Measurements from ENCODE around the gene SPAG17.

Gene SPAG17

DNA sequence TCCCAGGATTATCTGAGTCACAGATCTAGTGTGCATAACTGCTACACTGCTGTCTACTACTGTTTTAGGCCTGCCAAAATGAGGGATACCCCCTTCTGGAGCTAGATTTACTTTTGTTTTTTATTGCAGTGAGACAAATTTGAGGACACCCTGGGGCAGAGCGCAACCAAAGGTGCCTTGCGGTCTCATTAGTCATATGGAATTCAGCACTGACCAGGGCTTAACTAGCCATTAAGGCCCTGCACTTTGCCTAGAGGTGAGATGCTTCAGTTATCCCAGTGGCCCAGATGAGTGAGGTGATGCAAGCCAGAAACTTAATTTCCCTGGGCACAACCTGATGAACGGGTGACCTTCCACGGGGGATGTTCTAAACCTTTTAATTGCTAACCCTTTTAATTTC is 998 bp upstream of the SPAG17 start:
- CTCF ChIA-PET: interaction anchor here (0.7 to 1.0 kb wide), 2 partner anchors 14 to 50 kb away, joined by 3 read pairs; no protein-coding TSS in a partner anchor
- no peak for TF ChIP-seq BCL11A (tag by site-specific recombination; IDR thresholded peaks at IDR 0.05; ENCODE audit: low read depth)
- no peak for TF ChIP-seq ZNF670 (tag by site-specific recombination; IDR thresholded peaks at IDR 0.05; ENCODE audit: low read depth)
- TF ChIP-seq ZNF658 (tag by site-specific recombination; IDR thresholded peaks at IDR 0.05): no peak
- no peak for TF ChIP-seq KLF8 (tag by site-specific recombination; IDR thresholded peaks at IDR 0.05)
- TF ChIP-seq ZNF266 (tag by site-specific recombination; IDR thresholded peaks at IDR 0.05; ENCODE audit: low read depth): no peak
- no peak for TF ChIP-seq ZNF416 (tag by site-specific recombination; IDR thresholded peaks at IDR 0.05)
- TF ChIP-seq, protein P1, sequence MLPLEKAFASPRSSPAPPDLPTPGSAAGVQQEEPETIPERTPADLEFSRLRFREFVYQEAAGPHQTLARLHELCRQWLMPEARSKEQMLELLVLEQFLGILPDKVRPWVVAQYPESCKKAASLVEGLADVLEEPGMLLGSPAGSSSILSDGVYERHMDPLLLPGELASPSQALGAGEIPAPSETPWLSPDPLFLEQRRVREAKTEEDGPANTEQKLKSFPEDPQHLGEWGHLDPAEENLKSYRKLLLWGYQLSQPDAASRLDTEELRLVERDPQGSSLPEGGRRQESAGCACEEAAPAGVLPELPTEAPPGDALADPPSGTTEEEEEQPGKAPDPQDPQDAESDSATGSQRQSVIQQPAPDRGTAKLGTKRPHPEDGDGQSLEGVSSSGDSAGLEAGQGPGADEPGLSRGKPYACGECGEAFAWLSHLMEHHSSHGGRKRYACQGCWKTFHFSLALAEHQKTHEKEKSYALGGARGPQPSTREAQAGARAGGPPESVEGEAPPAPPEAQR (tag by site-specific recombination; IDR thresholded peaks at IDR 0.05): no peak
- no peak for TF ChIP-seq YY2 (tag by site-specific recombination; IDR thresholded peaks at IDR 0.05)
- no peak for TF ChIP-seq ZSCAN16 (tag by site-specific recombination; IDR thresholded peaks at IDR 0.05)
- no peak for TF ChIP-seq ZNF747 (tag by site-specific recombination; IDR thresholded peaks at IDR 0.05)
- POLR2A ChIA-PET: no interaction called here
- no peaks in the 10 kb centered on the region for H3K36me3 ChIP-seq (ENCODE audit: control insufficient read depth in 2 of 2, insufficient read depth in 1 of 2, low read length in 2 of 2)
- H3K4me1 ChIP-seq (ENCODE audit: control insufficient read depth, insufficient read depth, low read length): no peaks in the 10 kb centered on the region
- H3K27ac ChIP-seq (ENCODE audit: extremely low read depth, low read depth, low read length): no peak overlapping the region
- no peaks in the 10 kb centered on the region for H3K9me3 ChIP-seq (ENCODE audit: control insufficient read depth, insufficient read depth, low read depth, low read length)
- H3K4me3 ChIP-seq (ENCODE audit: low read depth, low read length): no peak overlapping the region

DNA sequence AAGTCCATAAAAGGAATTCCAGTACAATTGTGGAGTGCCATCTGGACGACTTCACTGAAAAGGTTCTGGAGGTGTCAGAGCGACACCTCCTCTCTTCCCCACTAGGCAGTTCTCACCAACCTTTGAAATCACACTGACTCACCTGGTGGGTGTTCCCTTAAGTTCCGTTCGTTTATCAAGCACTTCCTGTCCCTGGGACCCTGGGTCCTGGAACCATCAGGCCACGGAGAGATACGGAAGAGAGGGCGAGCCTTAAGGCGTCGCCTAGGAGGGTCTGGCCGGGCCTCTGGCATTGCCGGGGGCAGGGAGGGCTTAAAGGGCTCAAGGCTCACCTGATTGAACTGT is 317 bp downstream of the SPAG17 start:
- Histone ChIP-seq H3K4me1 (ENCODE audit: control insufficient read depth, insufficient read depth, low read length) (no peaks in the 10 kb centered on the region), H3K9me3 (ENCODE audit: control insufficient read depth, insufficient read depth, low read depth, low read length) (no peaks in the 10 kb centered on the region), H3K4me3 (ENCODE audit: low read depth, low read length) (peak overlapping the region; percentile 54), H3K36me3 (ENCODE audit: control insufficient read depth in 2 of 2, insufficient read depth in 1 of 2, low read length in 2 of 2) (no peaks in the 10 kb centered on the region), H3K27ac (ENCODE audit: extremely low read depth, low read depth, low read length) (no peak overlapping the region)
- ChIA-PET CTCF (interaction anchor here (0.5 kb wide), 1 partner anchor 10 kb away, joined by 3 read pairs; no protein-coding TSS in a partner anchor), POLR2A (no interaction called here)
- TF ChIP-seq, protein P2, sequence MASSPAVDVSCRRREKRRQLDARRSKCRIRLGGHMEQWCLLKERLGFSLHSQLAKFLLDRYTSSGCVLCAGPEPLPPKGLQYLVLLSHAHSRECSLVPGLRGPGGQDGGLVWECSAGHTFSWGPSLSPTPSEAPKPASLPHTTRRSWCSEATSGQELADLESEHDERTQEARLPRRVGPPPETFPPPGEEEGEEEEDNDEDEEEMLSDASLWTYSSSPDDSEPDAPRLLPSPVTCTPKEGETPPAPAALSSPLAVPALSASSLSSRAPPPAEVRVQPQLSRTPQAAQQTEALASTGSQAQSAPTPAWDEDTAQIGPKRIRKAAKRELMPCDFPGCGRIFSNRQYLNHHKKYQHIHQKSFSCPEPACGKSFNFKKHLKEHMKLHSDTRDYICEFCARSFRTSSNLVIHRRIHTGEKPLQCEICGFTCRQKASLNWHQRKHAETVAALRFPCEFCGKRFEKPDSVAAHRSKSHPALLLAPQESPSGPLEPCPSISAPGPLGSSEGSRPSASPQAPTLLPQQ (tag by site-specific recombination; IDR thresholded peaks at IDR 0.05): no peak
- TF ChIP-seq ZBTB20 (tag by site-specific recombination; IDR thresholded peaks at IDR 0.05): no peak
- TF ChIP-seq ZNF24 (tag by site-specific recombination; IDR thresholded peaks at IDR 0.05): no peak
- TF ChIP-seq ZBTB7A (tag by site-specific recombination; IDR thresholded peaks at IDR 0.05; ENCODE audit: low read depth): no peak
- TF ChIP-seq, protein P3, sequence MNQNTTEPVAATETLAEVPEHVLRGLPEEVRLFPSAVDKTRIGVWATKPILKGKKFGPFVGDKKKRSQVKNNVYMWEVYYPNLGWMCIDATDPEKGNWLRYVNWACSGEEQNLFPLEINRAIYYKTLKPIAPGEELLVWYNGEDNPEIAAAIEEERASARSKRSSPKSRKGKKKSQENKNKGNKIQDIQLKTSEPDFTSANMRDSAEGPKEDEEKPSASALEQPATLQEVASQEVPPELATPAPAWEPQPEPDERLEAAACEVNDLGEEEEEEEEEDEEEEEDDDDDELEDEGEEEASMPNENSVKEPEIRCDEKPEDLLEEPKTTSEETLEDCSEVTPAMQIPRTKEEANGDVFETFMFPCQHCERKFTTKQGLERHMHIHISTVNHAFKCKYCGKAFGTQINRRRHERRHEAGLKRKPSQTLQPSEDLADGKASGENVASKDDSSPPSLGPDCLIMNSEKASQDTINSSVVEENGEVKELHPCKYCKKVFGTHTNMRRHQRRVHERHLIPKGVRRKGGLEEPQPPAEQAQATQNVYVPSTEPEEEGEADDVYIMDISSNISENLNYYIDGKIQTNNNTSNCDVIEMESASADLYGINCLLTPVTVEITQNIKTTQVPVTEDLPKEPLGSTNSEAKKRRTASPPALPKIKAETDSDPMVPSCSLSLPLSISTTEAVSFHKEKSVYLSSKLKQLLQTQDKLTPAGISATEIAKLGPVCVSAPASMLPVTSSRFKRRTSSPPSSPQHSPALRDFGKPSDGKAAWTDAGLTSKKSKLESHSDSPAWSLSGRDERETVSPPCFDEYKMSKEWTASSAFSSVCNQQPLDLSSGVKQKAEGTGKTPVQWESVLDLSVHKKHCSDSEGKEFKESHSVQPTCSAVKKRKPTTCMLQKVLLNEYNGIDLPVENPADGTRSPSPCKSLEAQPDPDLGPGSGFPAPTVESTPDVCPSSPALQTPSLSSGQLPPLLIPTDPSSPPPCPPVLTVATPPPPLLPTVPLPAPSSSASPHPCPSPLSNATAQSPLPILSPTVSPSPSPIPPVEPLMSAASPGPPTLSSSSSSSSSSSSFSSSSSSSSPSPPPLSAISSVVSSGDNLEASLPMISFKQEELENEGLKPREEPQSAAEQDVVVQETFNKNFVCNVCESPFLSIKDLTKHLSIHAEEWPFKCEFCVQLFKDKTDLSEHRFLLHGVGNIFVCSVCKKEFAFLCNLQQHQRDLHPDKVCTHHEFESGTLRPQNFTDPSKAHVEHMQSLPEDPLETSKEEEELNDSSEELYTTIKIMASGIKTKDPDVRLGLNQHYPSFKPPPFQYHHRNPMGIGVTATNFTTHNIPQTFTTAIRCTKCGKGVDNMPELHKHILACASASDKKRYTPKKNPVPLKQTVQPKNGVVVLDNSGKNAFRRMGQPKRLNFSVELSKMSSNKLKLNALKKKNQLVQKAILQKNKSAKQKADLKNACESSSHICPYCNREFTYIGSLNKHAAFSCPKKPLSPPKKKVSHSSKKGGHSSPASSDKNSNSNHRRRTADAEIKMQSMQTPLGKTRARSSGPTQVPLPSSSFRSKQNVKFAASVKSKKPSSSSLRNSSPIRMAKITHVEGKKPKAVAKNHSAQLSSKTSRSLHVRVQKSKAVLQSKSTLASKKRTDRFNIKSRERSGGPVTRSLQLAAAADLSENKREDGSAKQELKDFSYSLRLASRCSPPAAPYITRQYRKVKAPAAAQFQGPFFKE (tag by site-specific recombination; IDR thresholded peaks at IDR 0.05; ENCODE audit: borderline replicate concordance): no peak
- no peak for TF ChIP-seq ZBTB48 (tag by site-specific recombination; IDR thresholded peaks at IDR 0.05)
- TF ChIP-seq, protein P4, sequence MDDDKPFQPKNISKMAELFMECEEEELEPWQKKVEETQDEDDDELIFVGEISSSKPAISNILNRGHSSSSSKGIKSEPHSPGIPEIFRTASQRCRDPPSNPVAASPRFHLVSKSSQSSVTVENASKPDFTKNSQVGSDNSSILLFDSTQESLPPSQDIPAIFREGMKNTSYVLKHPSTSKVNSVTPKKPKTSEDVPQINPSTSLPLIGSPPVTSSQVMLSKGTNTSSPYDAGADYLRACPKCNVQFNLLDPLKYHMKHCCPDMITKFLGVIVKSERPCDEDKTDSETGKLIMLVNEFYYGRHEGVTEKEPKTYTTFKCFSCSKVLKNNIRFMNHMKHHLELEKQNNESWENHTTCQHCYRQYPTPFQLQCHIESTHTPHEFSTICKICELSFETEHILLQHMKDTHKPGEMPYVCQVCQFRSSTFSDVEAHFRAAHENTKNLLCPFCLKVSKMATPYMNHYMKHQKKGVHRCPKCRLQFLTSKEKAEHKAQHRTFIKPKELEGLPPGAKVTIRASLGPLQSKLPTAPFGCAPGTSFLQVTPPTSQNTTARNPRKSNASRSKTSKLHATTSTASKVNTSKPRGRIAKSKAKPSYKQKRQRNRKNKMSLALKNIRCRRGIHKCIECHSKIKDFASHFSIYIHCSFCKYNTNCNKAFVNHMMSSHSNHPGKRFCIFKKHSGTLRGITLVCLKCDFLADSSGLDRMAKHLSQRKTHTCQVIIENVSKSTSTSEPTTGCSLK (tag by site-specific recombination; IDR thresholded peaks at IDR 0.05): no peak
- no peak for TF ChIP-seq KLF9 (tag by site-specific recombination; IDR thresholded peaks at IDR 0.05; ENCODE audit: low read depth)
- no peak for TF ChIP-seq ZNF555 (tag by site-specific recombination; conservative IDR thresholded peaks at IDR 0.05)
- TF ChIP-seq ZNF677 (tag by site-specific recombination; IDR thresholded peaks at IDR 0.05): no peak
- TF ChIP-seq ZNF16 (tag by site-specific recombination; IDR thresholded peaks at IDR 0.05; ENCODE audit: low read depth): no peak
- TF ChIP-seq KLF10 (tag by site-specific recombination; IDR thresholded peaks at IDR 0.05): no peak
- no peak for TF ChIP-seq ZNF2 (tag by site-specific recombination; IDR thresholded peaks at IDR 0.05)
- no peak for TF ChIP-seq ZFP3 (tag by site-specific recombination; IDR thresholded peaks at IDR 0.05; ENCODE audit: low read depth)
- TF ChIP-seq, protein P5, sequence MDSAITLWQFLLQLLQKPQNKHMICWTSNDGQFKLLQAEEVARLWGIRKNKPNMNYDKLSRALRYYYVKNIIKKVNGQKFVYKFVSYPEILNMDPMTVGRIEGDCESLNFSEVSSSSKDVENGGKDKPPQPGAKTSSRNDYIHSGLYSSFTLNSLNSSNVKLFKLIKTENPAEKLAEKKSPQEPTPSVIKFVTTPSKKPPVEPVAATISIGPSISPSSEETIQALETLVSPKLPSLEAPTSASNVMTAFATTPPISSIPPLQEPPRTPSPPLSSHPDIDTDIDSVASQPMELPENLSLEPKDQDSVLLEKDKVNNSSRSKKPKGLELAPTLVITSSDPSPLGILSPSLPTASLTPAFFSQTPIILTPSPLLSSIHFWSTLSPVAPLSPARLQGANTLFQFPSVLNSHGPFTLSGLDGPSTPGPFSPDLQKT (IDR thresholded peaks at IDR 0.05; ENCODE audit: borderline replicate concordance, low read depth, low read length): no peak
